OCI-LY7 (cell line): ENCODE results near the gene AKT3. TPM values are rescaled to one million over a fixed set of nuclear protein-coding genes. Genes with fewer than 3 reads are reported as not detected.

Experiments
- BruUV-seq: library from RNA; stranded (reverse); fragments of 400-500 nt; replicated peaks from 2 replicates; lab custom pipeline; 2021; lab: Mats Ljungman, UMichigan
- CTCF ChIA-PET: fragments of 300-600 bp; sonication (Branson Sonifier 250); formaldehyde crosslinking; loops from one replicate; lab custom pipeline; 2022; ENCODE audit warnings: antibody characterized with exemption; ENCODE audit not compliant: unreplicated experiment; lab: Charles Lee
- POLR2A ChIA-PET: fragments of 300-600 bp; sonication (Branson Sonifier 250); formaldehyde crosslinking; loops from one replicate; lab custom pipeline; 2022; ENCODE audit warnings: antibody characterized with exemption; lab: Charles Lee
- DNase-seq: peaks from one replicate; pipeline ENCODE4 v3.0.0-alpha.2; 2015; ENCODE audit warnings: low spot score
- H2AFZ ChIP-seq: fragments of 200-600 bp; sonication (generic), shearing (Covaris generic); 2 replicates; pipeline ENCODE4 v1.6.1; 2014; ENCODE audit warnings: mild to moderate bottlenecking, antibody characterized with exemption, low read length, moderate library complexity
- H3K27ac ChIP-seq: fragments of 200-600 bp; sonication (generic); 2 replicates; pipeline ENCODE4 v1.5.1; 2014; ENCODE audit warnings: mixed run types, low read depth, mild to moderate bottlenecking, moderate library complexity, low read length, inconsistent platforms; ENCODE audit not compliant: poor library complexity, severe bottlenecking
- H3K36me3 ChIP-seq: fragments of 200-600 bp; sonication (generic); 2 replicates; pipeline ENCODE4 v1.6.1; 2014; ENCODE audit warnings: mild to moderate bottlenecking, antibody characterized with exemption, low read length, moderate library complexity, mixed read lengths; ENCODE audit not compliant: insufficient read depth
- H3K4me1 ChIP-seq: fragments of 200-600 bp; sonication (generic); 2 replicates; pipeline ENCODE4 v1.5.1; 2014; ENCODE audit warnings: mild to moderate bottlenecking, low read length; ENCODE audit not compliant: insufficient read depth, poor library complexity, severe bottlenecking
- H3K4me2 ChIP-seq: fragments of 200-600 bp; sonication (generic); 2 replicates; pipeline ENCODE4 v1.6.1; 2014; ENCODE audit warnings: mild to moderate bottlenecking, low read length
- H3K4me3 ChIP-seq: fragments of 200-600 bp; sonication (generic); 2 replicates; pipeline ENCODE4 v1.5.1; 2014; ENCODE audit warnings: mild to moderate bottlenecking, low read depth, low read length; ENCODE audit not compliant: poor library complexity, severe bottlenecking
- H3K79me2 ChIP-seq: fragments of 200-600 bp; sonication (generic); 2 replicates; pipeline ENCODE4 v1.6.1; 2016; ENCODE audit warnings: low read depth, mild to moderate bottlenecking, low read length, moderate library complexity, mixed read lengths; ENCODE audit not compliant: insufficient read depth
- H3K9me2 ChIP-seq: fragments of 200-600 bp; sonication (generic); 2 replicates; pipeline ENCODE4 v1.6.1; 2016; ENCODE audit warnings: mild to moderate bottlenecking, low read length, mixed read lengths; ENCODE audit not compliant: insufficient read depth
- H3K9me3 ChIP-seq: fragments of 200-600 bp; sonication (generic); 2 replicates; pipeline ENCODE4 v1.6.1; 2014; ENCODE audit warnings: mild to moderate bottlenecking, mixed run types, low read length, mixed read lengths
- H4K20me1 ChIP-seq: fragments of 200-600 bp; sonication (generic); 2 replicates; pipeline ENCODE4 v1.6.1; 2014; ENCODE audit warnings: mild to moderate bottlenecking, antibody characterized with exemption, low read length, moderate library complexity, mixed read lengths; ENCODE audit not compliant: insufficient read depth
- CTCF ChIP-seq: fragments of 200-600 bp; sonication (generic); conservative IDR thresholded peaks from 2 replicates; pipeline ENCODE4 v1.5.1; 2014; ENCODE audit warnings: mild to moderate bottlenecking, antibody characterized with exemption, low read length, moderate library complexity, mixed read lengths
- EZH2phosphoT487 ChIP-seq: fragments of 200-600 bp; sonication (generic); IDR thresholded peaks from 2 replicates; pipeline ENCODE4 v1.6.1; 2018; ENCODE audit warnings: low read depth, borderline replicate concordance, mild to moderate bottlenecking, mixed run types, antibody characterized with exemption, low read length, moderate library complexity, mixed read lengths
- intact Hi-C: fragments of 100-400 bp; cut with micrococcal nuclease; formaldehyde crosslinking; loops from one replicate; pipeline ENCODE4 v1.10.0; 2022; ENCODE audit not compliant: unreplicated experiment
- total RNA-seq, 2 experiments: library from RNA; depleted of rRNA in 1 of 2; stranded (reverse); fragments of >200 nt in 1 of 2; shearing (Covaris generic) in 1 of 2; gene quantifications; 2 replicates each; pipeline ENCODE4 v1.2.3, GENCODE V29; 2014 to 2022

Gene AKT3
- total RNA-seq, 2 experiments from 2014 or later: 0.29 TPM; not detected in 1

DNA sequence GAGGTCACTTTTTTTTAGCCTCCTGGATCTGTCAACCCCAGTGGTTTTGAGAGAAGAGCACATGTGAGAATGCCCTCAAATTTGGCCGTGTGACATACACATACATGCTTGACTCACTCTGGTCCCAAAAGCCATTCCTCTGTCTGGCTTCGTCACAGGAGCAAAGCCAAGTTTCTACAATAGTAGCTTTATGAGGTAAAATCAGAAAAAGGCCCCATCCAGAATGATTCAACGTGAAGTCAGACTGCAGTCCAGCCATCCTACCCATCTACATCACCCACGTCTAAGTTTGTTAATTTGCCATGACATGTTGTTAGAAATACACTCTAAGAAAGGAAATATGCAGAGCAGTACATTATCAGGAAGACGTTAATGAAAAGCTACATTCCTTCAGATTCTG is 349.0 kb downstream of the AKT3 start:
- intact Hi-C loops: no loop called here
- Histone ChIP-seq H3K27ac (no peak overlapping the region), H3K4me2 (no peak overlapping the region), H4K20me1 (no peaks in the 10 kb centered on the region), H3K4me1 (no peaks in the 10 kb centered on the region), H3K36me3 (no peaks in the 10 kb centered on the region), H3K4me3 (no peak overlapping the region), H3K9me3 (no peaks in the 10 kb centered on the region), H3K79me2 (no peaks in the 10 kb centered on the region), H3K9me2 (no peaks in the 10 kb centered on the region), H2AFZ (no peak overlapping the region)
- BruUV-seq: no TSS peak
- TF ChIP-seq CTCF (no peak), EZH2phosphoT487 (no peak)
- ChIA-PET CTCF (no interaction called here), POLR2A (interaction anchor here (0.6 to 0.7 kb wide), 2 partner anchors 8 to 562 kb away, joined by 3 read pairs; no protein-coding TSS in a partner anchor)
- no peak for DNase-seq

- intact Hi-C loops: no loop called here
- H3K4me1 ChIP-seq: no peaks in the 10 kb centered on the region
- DNase-seq: no peak
- no peak overlapping the region for H3K27ac ChIP-seq
- H3K9me3 ChIP-seq: no peaks in the 10 kb centered on the region
- ChIA-PET CTCF (no interaction called here), POLR2A (interaction anchor here (0.7 kb wide), 1 partner anchor 562 kb away, joined by 3 read pairs; no protein-coding TSS in a partner anchor)
- no peak overlapping the region for H3K4me3 ChIP-seq
- no peaks in the 10 kb centered on the region for H3K36me3 ChIP-seq
- no peak overlapping the region for H3K4me2 ChIP-seq
- no TSS peak for BruUV-seq
- no peaks in the 10 kb centered on the region for H4K20me1 ChIP-seq
- no peaks in the 10 kb centered on the region for H3K9me2 ChIP-seq
- H2AFZ ChIP-seq: no peak overlapping the region
- TF ChIP-seq EZH2phosphoT487 (no peak), CTCF (no peak)
- no peaks in the 10 kb centered on the region for H3K79me2 ChIP-seq
Measured at GRCh38 chr1:243500512-243500911, 349.5 kb downstream of the AKT3 start.

DNA sequence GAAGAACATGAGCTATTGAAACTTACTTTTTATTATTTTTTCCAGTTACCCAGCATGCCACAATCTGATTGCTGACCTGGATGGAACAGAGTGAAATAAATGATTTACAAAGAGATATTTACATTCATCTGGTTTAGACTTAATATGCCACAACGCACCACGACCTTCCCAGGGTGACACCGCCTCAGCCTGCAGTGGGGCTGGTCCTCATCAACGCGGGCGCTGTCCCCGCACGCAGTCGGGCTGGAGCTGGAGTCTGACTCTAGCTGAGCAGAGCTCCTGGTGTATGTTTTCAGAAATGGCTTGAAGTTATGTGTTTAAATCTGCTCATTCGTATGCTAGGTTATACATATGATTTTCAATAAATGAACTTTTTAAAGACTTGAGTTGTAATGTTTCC is 350.3 kb downstream of the AKT3 start:
- ChIA-PET POLR2A (interaction anchor here (0.9 to 1.1 kb wide), 2 partner anchors 110 to 146 kb away, joined by 3 read pairs; no protein-coding TSS in a partner anchor), CTCF (no interaction called here)
- no peaks in the 10 kb centered on the region for H4K20me1 ChIP-seq
- no TSS peak for BruUV-seq
- H3K27ac ChIP-seq: no peak overlapping the region
- intact Hi-C loops: no loop called here
- H3K4me2 ChIP-seq: no peak overlapping the region
- H3K9me3 ChIP-seq: no peaks in the 10 kb centered on the region
- DNase-seq: no peak
- no peak overlapping the region for H3K4me3 ChIP-seq
- TF ChIP-seq EZH2phosphoT487 (no peak), CTCF (no peak)
- H3K79me2 ChIP-seq: no peaks in the 10 kb centered on the region
- H2AFZ ChIP-seq: no peak overlapping the region
- no peaks in the 10 kb centered on the region for H3K9me2 ChIP-seq
- no peaks in the 10 kb centered on the region for H3K4me1 ChIP-seq
- no peaks in the 10 kb centered on the region for H3K36me3 ChIP-seq
